Activated naive CD4-positive, alpha-beta T cell treated with anti-CD3 and anti-CD28 coated beads, Interleukin-2, amount 10 ng/mL, durations not matched to agents 5 hours and 36 hours (primary cell): Measurements from ENCODE around the gene GSTP1. TPM values are rescaled to one million over a fixed set of nuclear protein-coding genes. Genes with fewer than 3 reads are reported as not detected.

ENCODE experiments used
- total RNA-seq, 2 experiments: library from RNA; stranded (reverse); gene quantifications; one replicate each; pipeline ENCODE4 v1.2.3, GENCODE V29; 2021

GSTP1 gene
- total RNA-seq: 100 to 1,000 TPM; 156 to 157 TPM

DNA sequence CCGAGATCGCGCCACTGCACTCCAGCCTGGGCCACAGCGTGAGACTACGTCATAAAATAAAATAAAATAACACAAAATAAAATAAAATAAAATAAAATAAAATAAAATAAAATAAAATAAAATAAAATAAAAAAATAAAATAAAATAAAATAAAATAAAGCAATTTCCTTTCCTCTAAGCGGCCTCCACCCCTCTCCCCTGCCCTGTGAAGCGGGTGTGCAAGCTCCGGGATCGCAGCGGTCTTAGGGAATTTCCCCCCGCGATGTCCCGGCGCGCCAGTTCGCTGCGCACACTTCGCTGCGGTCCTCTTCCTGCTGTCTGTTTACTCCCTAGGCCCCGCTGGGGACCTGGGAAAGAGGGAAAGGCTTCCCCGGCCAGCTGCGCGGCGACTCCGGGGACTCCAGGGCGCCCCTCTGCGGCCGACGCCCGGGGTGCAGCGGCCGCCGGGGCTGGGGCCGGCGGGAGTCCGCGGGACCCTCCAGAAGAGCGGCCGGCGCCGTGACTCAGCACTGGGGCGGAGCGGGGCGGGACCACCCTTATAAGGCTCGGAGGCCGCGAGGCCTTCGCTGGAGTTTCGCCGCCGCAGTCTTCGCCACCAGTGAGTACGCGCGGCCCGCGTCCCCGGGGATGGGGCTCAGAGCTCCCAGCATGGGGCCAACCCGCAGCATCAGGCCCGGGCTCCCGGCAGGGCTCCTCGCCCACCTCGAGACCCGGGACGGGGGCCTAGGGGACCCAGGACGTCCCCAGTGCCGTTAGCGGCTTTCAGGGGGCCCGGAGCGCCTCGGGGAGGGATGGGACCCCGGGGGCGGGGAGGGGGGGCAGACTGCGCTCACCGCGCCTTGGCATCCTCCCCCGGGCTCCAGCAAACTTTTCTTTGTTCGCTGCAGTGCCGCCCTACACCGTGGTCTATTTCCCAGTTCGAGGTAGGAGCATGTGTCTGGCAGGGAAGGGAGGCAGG, at the start of gene GSTP1:
GSTP1 (plus strand) TSS at position 566 of the 958 bp plus-strand sequence; CDS start at position 598, 32 bp downstream.

GRCh38 chr11:67606492-67607295, 23.1 kb downstream of the GSTP1 start, which contains the start of gene NDUFV1:
TSS of gene NDUFV1 (plus strand) at chr11:67606936. CDS start at chr11:67607005, 69 bp downstream.

DNA sequence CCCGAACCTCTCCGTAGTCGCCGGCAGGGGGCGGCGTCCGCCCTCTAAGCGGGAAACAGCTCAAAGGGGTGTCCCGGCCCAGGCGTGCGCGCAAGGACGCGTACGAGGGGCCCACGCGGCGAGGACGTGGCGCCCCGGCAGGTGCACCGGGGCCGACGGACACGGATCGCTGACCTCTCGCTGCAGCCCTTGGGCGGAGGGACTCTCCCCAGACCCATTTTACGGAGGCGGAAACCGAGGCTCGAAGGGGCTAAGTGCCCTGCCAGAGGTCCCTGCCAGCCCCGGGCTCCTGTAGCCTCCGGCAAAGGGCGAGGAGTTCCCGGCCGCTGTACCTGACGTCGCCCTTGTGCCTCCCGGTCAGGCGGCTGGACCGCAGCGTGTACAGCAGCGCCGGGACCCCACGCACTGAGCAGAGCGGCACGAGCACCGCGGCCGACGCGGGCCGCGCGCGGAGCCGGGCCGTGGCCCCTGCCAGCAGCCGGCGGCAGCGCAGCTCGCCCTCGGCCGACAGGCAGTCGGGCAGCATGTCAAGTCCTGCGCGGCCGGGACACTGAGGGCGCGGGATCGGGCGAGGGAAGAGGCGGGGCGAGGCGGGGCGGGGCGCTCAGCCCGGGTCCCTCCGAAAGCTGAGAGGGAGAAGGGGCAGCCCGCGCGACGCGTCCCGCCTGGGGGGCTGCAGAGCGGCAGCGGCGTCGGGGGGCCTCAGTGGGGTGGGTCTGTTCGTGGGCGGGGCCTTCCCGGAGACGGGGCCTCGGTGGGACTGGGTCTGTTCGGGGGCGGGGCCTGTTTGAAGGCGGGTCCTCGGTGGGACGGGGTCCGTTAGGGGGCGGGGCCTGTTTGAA, 46.0 kb downstream of the GSTP1 start, which contains the start of gene NUDT8:
NUDT8 (minus strand) TSS at position 552 of the 842 bp plus-strand sequence; CDS start at position 526, 26 bp downstream.

Other genes with a start within 250 kb of the GSTP1 start
- gene POLD4, start 230.3 kb upstream of the GSTP1 start, total RNA-seq: 10 to 100 TPM; 75.9 to 79.4 TPM
- under 1 TPM; 0.60 to 0.86 TPM for gene CLCF1, start 210.2 kb upstream of the GSTP1 start, total RNA-seq
- 10 to 100 TPM; 44.5 to 48.5 TPM for gene RAD9A, start 191.8 kb upstream of the GSTP1 start, total RNA-seq
- 100 to 1,000 TPM; 282 to 301 TPM for gene PPP1CA, start 182.0 kb upstream of the GSTP1 start, total RNA-seq
- gene TBC1D10C, start 179.7 kb upstream of the GSTP1 start, total RNA-seq: 100 to 1,000 TPM; 312 to 320 TPM
- gene CARNS1, start 168.1 kb upstream of the GSTP1 start, total RNA-seq: 1 to 10 TPM; 1.1 TPM
- gene RPS6KB2, start 155.3 kb upstream of the GSTP1 start, total RNA-seq: 10 to 100 TPM; 49.3 to 60.0 TPM
- gene PTPRCAP, start 146.1 kb upstream of the GSTP1 start, total RNA-seq: 100 to 1,000 TPM; 404 to 425 TPM
- gene CORO1B, start 140.3 kb upstream of the GSTP1 start, total RNA-seq: 100 to 1,000 TPM; 375 to 382 TPM
- not detected for gene GPR152, start 131.1 kb upstream of the GSTP1 start, total RNA-seq
- 1 to 10 TPM; 3.4 to 3.7 TPM for gene CABP4, start 128.5 kb upstream of the GSTP1 start, total RNA-seq
- gene TMEM134, start 114.6 kb upstream of the GSTP1 start, total RNA-seq: 10 to 100 TPM; 50.3 to 57.3 TPM
- 100 to 1,000 TPM; 142 to 145 TPM for gene AIP, start 100.8 kb upstream of the GSTP1 start, total RNA-seq
- 100 to 1,000 TPM in 1 of 2 experiments, 10 to 100 TPM in 1; 97.2 to 101 TPM for gene PITPNM1, start 78.4 kb upstream of the GSTP1 start, total RNA-seq
- 10 to 100 TPM; 93.6 to 95.8 TPM for gene CDK2AP2, start 75.7 kb upstream of the GSTP1 start, total RNA-seq
- gene CABP2, start 60.4 kb upstream of the GSTP1 start, total RNA-seq: not detected
- 100 to 1,000 TPM; 186 to 196 TPM for gene NDUFV1, start 23.1 kb downstream of the GSTP1 start, total RNA-seq
- gene NUDT8, start 46.1 kb downstream of the GSTP1 start, total RNA-seq: 10 to 100 TPM; 11.3 to 12.0 TPM
- gene TBX10, start 56.0 kb downstream of the GSTP1 start, total RNA-seq: not detected
- under 1 TPM in 1 of 2 experiments, not detected in 1; 0.38 TPM for gene ACY3, start 66.9 kb downstream of the GSTP1 start, total RNA-seq
- not detected for gene ALDH3B2, start 90.8 kb downstream of the GSTP1 start, total RNA-seq